T-cell (primary cell): ENCODE data around the gene SMARCD3. TPM values are rescaled to one million over a fixed set of nuclear protein-coding genes. Genes with fewer than 3 reads are reported as not detected.

Experiments
- ATAC-seq, 4 experiments: fragments of 200-7000 bp in 3 of 4; fragments of 150-1000 bp in 1 of 4; cut with Tn5 transposase; replicated peaks in 1 of 4; 1 replicate in 3 of 4; 2 replicates in 1 of 4; pipeline ENCODE4 v1.10.0; 2021; ENCODE audit warnings: moderate library complexity in 3 of 4, mild to moderate bottlenecking in 2 of 4, moderate number of reproducible peaks in 1 of 4
- CTCF ChIA-PET, 2 donors: fragments of 300-600 bp; sonication (Branson Sonifier 250); formaldehyde crosslinking; loops; one replicate each; lab custom pipeline; 2022; ENCODE audit warnings: antibody characterized with exemption in 2 of 2; lab: Charles Lee
- POLR2A ChIA-PET, 2 donors: fragments of 300-600 bp; sonication (Branson Sonifier 250); formaldehyde crosslinking; loops; one replicate each; lab custom pipeline; 2022; ENCODE audit warnings: antibody characterized with exemption in 2 of 2; lab: Charles Lee
- DNase-seq, 35 experiments: peaks; one replicate each; pipeline versions ENCODE4 v3.0.0 to v3.0.0-alpha.2; 2013 to 2023
- H3K27ac ChIP-seq: one replicate; pipeline ENCODE4 v1.5.1; 2013; ENCODE audit warnings: low read length
- H3K27me3 ChIP-seq, 2 experiments: replicated peaks in 1 of 2; 1 replicate in 1 of 2; 2 replicates in 1 of 2; pipeline versions ENCODE4 v1.6.1 to v1.7.0; 2013; ENCODE audit warnings: low read length in 1 of 2, mixed read lengths in 1 of 2; ENCODE audit not compliant: control insufficient read depth in 2 of 2, insufficient read depth in 2 of 2; ENCODE audit errors: extremely low read depth in 1 of 2
- H3K36me3 ChIP-seq, 2 donors: 1 replicate in 1 of 2; 2 replicates in 1 of 2; pipeline versions ENCODE4 v1.6.1 to v1.7.0; 2013; ENCODE audit warnings: low read length in 1 of 2; ENCODE audit not compliant: control insufficient read depth in 2 of 2, insufficient read depth in 1 of 2; ENCODE audit errors: extremely low read depth in 1 of 2
- H3K4me1 ChIP-seq, 2 experiments: 1 replicate in 1 of 2; 2 replicates in 1 of 2; pipeline versions ENCODE4 v1.6.1 to v1.7.0; 2013; ENCODE audit warnings: low read length in 2 of 2, mixed read lengths in 1 of 2; ENCODE audit not compliant: insufficient read depth in 2 of 2, control insufficient read depth in 1 of 2; ENCODE audit errors: extremely low read depth in 1 of 2
- H3K4me3 ChIP-seq, 2 donors: 1 replicate in 1 of 2; 2 replicates in 1 of 2; pipeline versions ENCODE4 v1.5.1 to v1.7.0; 2013; ENCODE audit warnings: mild to moderate bottlenecking in 2 of 2, low read length in 1 of 2, moderate library complexity in 1 of 2; ENCODE audit not compliant: control insufficient read depth in 1 of 2; ENCODE audit errors: extremely low read depth in 1 of 2
- H3K9me3 ChIP-seq: 2 replicates; pipeline ENCODE4 v1.7.0; 2013
- H3K27ac Mint-ChIP-seq, 2 donors: one replicate each; pipeline ENCODE4 v1.8.0; 2020 to 2021; ENCODE audit warnings: mild to moderate bottlenecking in 2 of 2, mixed read lengths in 2 of 2
- H3K27me3 Mint-ChIP-seq, 2 donors: one replicate each; pipeline ENCODE4 v1.8.0; 2021 to 2022; ENCODE audit warnings: mixed read lengths in 2 of 2
- H3K36me3 Mint-ChIP-seq: one replicate; pipeline ENCODE4 v1.8.0; 2021; ENCODE audit warnings: mixed read lengths
- H3K4me1 Mint-ChIP-seq, 3 donors: one replicate each; pipeline ENCODE4 v1.8.0; 2020 to 2022; ENCODE audit warnings: mixed read lengths in 3 of 3, mild to moderate bottlenecking in 1 of 3
- H3K4me3 Mint-ChIP-seq, 3 donors: one replicate each; pipeline ENCODE4 v1.8.0; 2020 to 2022; ENCODE audit warnings: mild to moderate bottlenecking in 3 of 3, mixed read lengths in 3 of 3, moderate library complexity in 3 of 3
- H3K9me3 Mint-ChIP-seq, 3 donors: one replicate each; pipeline ENCODE4 v1.8.0; 2020 to 2022; ENCODE audit warnings: mixed read lengths in 3 of 3
- WGBS: methylation state at CpG from one replicate; pipeline ENCODE4 v1.1.5; 2013; ENCODE audit warnings: missing lambda C conversion rate; ENCODE audit not compliant: insufficient coverage; 5-methylcytosine and 5-hydroxymethylcytosine counted together
- total RNA-seq, 35 experiments: library from RNA in 6 of 35; stranded (reverse) in 6 of 35; fragments of 120-200 nt in 1 of 35; gene quantifications; one replicate each; pipeline versions ENCODE4 v1.2.1 to v1.2.4 and lab custom pipeline; 2013 to 2026

SMARCD3 gene
- total RNA-seq, 5 donors from 2014 or later (not counting 1 experiment from before 2014, with no cell fraction given) = 6.3 to 28.5 (median 9.1) TPM

GRCh38 chr7:151286148-151286547 lies 37.7 kb upstream of the SMARCD3 start:
- Histone ChIP-seq H3K4me1 (peaks cover 0 to 2% of the 10 kb centered on the region in 2 experiments), H3K36me3 (no peaks in the 10 kb centered on the region), H3K9me3 (no peaks in the 10 kb centered on the region), H3K27me3 (peaks cover 2 to 13% of the 10 kb centered on the region in 2 experiments), H3K27ac (no peak overlapping the region), H3K4me3 (no peak overlapping the region)
- Mint-ChIP-seq H3K36me3 (no peaks in the 10 kb centered on the region), H3K27ac (no peak overlapping the region), H3K4me3 (no peak overlapping the region), H3K4me1 (no peaks in the 10 kb centered on the region), H3K9me3 (no peaks in the 10 kb centered on the region), H3K27me3 (peaks cover 8 to 12% of the 10 kb centered on the region in 2 donors)
- ATAC-seq (no peak), DNase-seq (no peak)
- POLR2A ChIA-PET = interaction anchor here (0.5 to 0.6 kb wide), 2 partner anchors 10 to 18 kb away, joined by 4 to 5 read pairs; no protein-coding TSS in a partner anchor
- no CpG with 5 or more reads among the region's 2 CpGs for WGBS
- CTCF ChIA-PET = interaction anchor here in 1 of 2 donors (0.7 kb wide), 2 partner anchors 64 to 68 kb away, joined by 3 to 5 read pairs; no protein-coding TSS in a partner anchor

- H3K27me3 ChIP-seq = peaks cover 2 to 27% of the 10 kb centered on the region in 2 experiments
- ChIA-PET POLR2A (no interaction called here), CTCF (no interaction called here)
- no peaks in the 10 kb centered on the region for H3K9me3 ChIP-seq
- H3K4me3 ChIP-seq = no peak overlapping the region
- WGBS = 60% methylated on average over 1 of the region's 2 CpGs
- no peak overlapping the region for H3K27ac ChIP-seq
- no peak overlapping the region for H3K27ac Mint-ChIP-seq
- no peaks in the 10 kb centered on the region for H3K4me1 Mint-ChIP-seq
- H3K36me3 Mint-ChIP-seq = no peaks in the 10 kb centered on the region
- DNase-seq (no peak), ATAC-seq (no peak)
- no peaks in the 10 kb centered on the region for H3K9me3 Mint-ChIP-seq
- H3K4me1 ChIP-seq = no peaks in the 10 kb centered on the region
- no peaks in the 10 kb centered on the region for H3K36me3 ChIP-seq
- H3K4me3 Mint-ChIP-seq = no peak overlapping the region
- H3K27me3 Mint-ChIP-seq = peaks cover 8 to 30% of the 10 kb centered on the region in 2 donors
These were observed 34.8 kb upstream of the SMARCD3 start for GRCh38 chr7:151283302-151283701.

- Mint-ChIP-seq H3K4me1 (peaks cover 2 to 6% (median 6%) of the 10 kb centered on the region in 3 donors), H3K4me3 (no peak overlapping the region), H3K9me3 (no peaks in the 10 kb centered on the region), H3K27me3 (peaks cover 8 to 30% of the 10 kb centered on the region in 2 donors), H3K27ac (no peak overlapping the region), H3K36me3 (no peaks in the 10 kb centered on the region)
- H3K36me3 ChIP-seq = no peaks in the 10 kb centered on the region
- H3K4me3 ChIP-seq = no peak overlapping the region
- DNase-seq = no peak
- no peak overlapping the region for H3K27ac ChIP-seq
- peaks cover 2 to 36% of the 10 kb centered on the region in 2 experiments for H3K27me3 ChIP-seq
- 85% methylated on average over 8 of the region's 8 CpGs for WGBS
- H3K4me1 ChIP-seq = peaks cover 0 to 7% of the 10 kb centered on the region in 2 experiments
- no peak for ATAC-seq
- CTCF ChIA-PET = no interaction called here
- H3K9me3 ChIP-seq = no peaks in the 10 kb centered on the region
- POLR2A ChIA-PET = interaction anchor here in 1 of 2 donors (0.6 kb wide), 1 partner anchor 435 kb away, joined by 4 read pairs; no protein-coding TSS in a partner anchor
These were observed 33.6 kb upstream of the SMARCD3 start for GRCh38 chr7:151282111-151282510.

GRCh38 chr7:151281686-151282085 lies 33.2 kb upstream of the SMARCD3 start:
- H3K27ac ChIP-seq = no peak overlapping the region
- H3K4me3 ChIP-seq = no peak overlapping the region
- POLR2A ChIA-PET = interaction anchor here in 1 of 2 donors (0.6 kb wide), 1 partner anchor 436 kb away, joined by 4 read pairs; no protein-coding TSS in a partner anchor
- no peaks in the 10 kb centered on the region for H3K36me3 ChIP-seq
- Mint-ChIP-seq H3K9me3 (no peaks in the 10 kb centered on the region), H3K4me3 (no peak overlapping the region), H3K27ac (no peak overlapping the region), H3K4me1 (peaks cover 3 to 7% (median 6%) of the 10 kb centered on the region in 3 donors), H3K27me3 (peaks cover 8 to 30% of the 10 kb centered on the region in 2 donors), H3K36me3 (no peaks in the 10 kb centered on the region)
- peaks cover 2 to 36% of the 10 kb centered on the region in 2 experiments for H3K27me3 ChIP-seq
- H3K4me1 ChIP-seq = peaks cover 0 to 8% of the 10 kb centered on the region in 2 experiments
- CTCF ChIA-PET = no interaction called here
- WGBS = no CpG with 5 or more reads among the region's 6 CpGs
- ATAC-seq = no peak
- no peak for DNase-seq
- H3K9me3 ChIP-seq = no peaks in the 10 kb centered on the region

- ATAC-seq (no peak), DNase-seq (no peak)
- Histone ChIP-seq H3K36me3 (no peaks in the 10 kb centered on the region), H3K4me1 (peaks cover 0 to 20% of the 10 kb centered on the region in 2 experiments), H3K27ac (no peak overlapping the region), H3K4me3 (no peak overlapping the region), H3K27me3 (peaks cover 2 to 38% of the 10 kb centered on the region in 2 experiments), H3K9me3 (no peaks in the 10 kb centered on the region)
- H3K4me3 Mint-ChIP-seq = no peak overlapping the region
- H3K4me1 Mint-ChIP-seq = peaks cover 12 to 18% (median 17%) of the 10 kb centered on the region in 3 donors
- H3K27ac Mint-ChIP-seq = no peak overlapping the region
- no peaks in the 10 kb centered on the region for H3K36me3 Mint-ChIP-seq
- 82% methylated on average over 9 of the region's 9 CpGs for WGBS
- CTCF ChIA-PET = no interaction called here
- peaks cover 8 to 30% of the 10 kb centered on the region in 2 donors for H3K27me3 Mint-ChIP-seq
- H3K9me3 Mint-ChIP-seq = no peaks in the 10 kb centered on the region
- POLR2A ChIA-PET = interaction anchor here in 1 of 2 donors (0.6 kb wide), 1 partner anchor 37 kb away, joined by 11 read pairs; no protein-coding TSS in a partner anchor
These were observed 32.0 kb upstream of the SMARCD3 start for GRCh38 chr7:151280388-151281019.

- Histone ChIP-seq H3K36me3 (no peaks in the 10 kb centered on the region), H3K4me3 (no peak overlapping the region), H3K27ac (no peak overlapping the region), H3K27me3 (peaks cover 2 to 41% of the 10 kb centered on the region in 2 experiments), H3K4me1 (peaks cover 0 to 24% of the 10 kb centered on the region in 2 experiments), H3K9me3 (no peaks in the 10 kb centered on the region)
- no peaks in the 10 kb centered on the region for H3K36me3 Mint-ChIP-seq
- WGBS = 78% methylated on average over 2 of the region's 5 CpGs
- no peak overlapping the region for H3K4me3 Mint-ChIP-seq
- POLR2A ChIA-PET = interaction anchor here in 1 of 2 donors (0.7 kb wide), 1 partner anchor 53 kb away, joined by 3 read pairs; the partner anchor contains the start of gene ABCF2
- ATAC-seq (no peak), DNase-seq (no peak)
- CTCF ChIA-PET = no interaction called here
- no peaks in the 10 kb centered on the region for H3K9me3 Mint-ChIP-seq
- H3K27me3 Mint-ChIP-seq = peaks cover 8 to 30% of the 10 kb centered on the region in 2 donors
- H3K27ac Mint-ChIP-seq = no peak overlapping the region
- H3K4me1 Mint-ChIP-seq = peaks cover 18 to 24% (median 22%) of the 10 kb centered on the region in 3 donors
These were observed 31.4 kb upstream of the SMARCD3 start for GRCh38 chr7:151279868-151280267.
